Breast epithelium (tissue), 4 donors: ENCODE data around the gene PLSCR2. TPM values are rescaled to one million over a fixed set of nuclear protein-coding genes. Genes with fewer than 3 reads are reported as not detected.
"Not testable (repeated sequence)": the region's sequence is repeated elsewhere in the genome, so short reads cannot be mapped to it uniquely, and the experiment has no call there.

ENCODE experiments used
- DNase-seq, 2 donors: peaks; one replicate each; pipeline ENCODE4 v3.0.0-alpha.2; 2019; ENCODE audit warnings: low spot score in 2 of 2
- H3K27ac ChIP-seq, 2 donors: fragments of 200-600 bp; sonication (generic) in 1 of 2; one replicate each; pipeline ENCODE4 v1.5.1; 2016 to 2019; ENCODE audit warnings: mild to moderate bottlenecking in 1 of 2
- H3K27me3 ChIP-seq, 2 donors: fragments of 200-600 bp; sonication (generic) in 1 of 2; one replicate each; pipeline versions ENCODE4 v1.5.1 to v1.6.0; 2017 to 2019; ENCODE audit warnings: control low read depth in 1 of 2, mild to moderate bottlenecking in 1 of 2
- H3K36me3 ChIP-seq: fragments of 200-600 bp; one replicate; pipeline ENCODE4 v1.5.1; 2019
- H3K4me1 ChIP-seq, 2 donors: fragments of 200-600 bp; sonication (generic); one replicate each; pipeline ENCODE4 v1.5.1; 2016 to 2019; ENCODE audit warnings: control low read depth in 1 of 2
- H3K4me3 ChIP-seq, 3 donors: fragments of 200-600 bp; sonication (generic); 1 replicate in 2 of 3; 2 replicates in 1 of 3; pipeline ENCODE4 v1.5.1; 2016 to 2019; ENCODE audit warnings: mild to moderate bottlenecking in 3 of 3, moderate library complexity in 2 of 3
- H3K9me3 ChIP-seq, 2 donors: fragments of 200-600 bp; sonication (generic) in 1 of 2; one replicate each; pipeline ENCODE4 v1.5.1; 2016 to 2019; ENCODE audit warnings: control low read depth in 1 of 2
- CTCF ChIP-seq, 3 donors: fragments of 450-650 bp; IDR thresholded peaks; one replicate each; pipeline ENCODE4 v1.5.1; 2016 to 2017; ENCODE audit warnings: antibody characterized with exemption in 3 of 3, mild to moderate bottlenecking in 3 of 3, moderate library complexity in 3 of 3
- POLR2A ChIP-seq: fragments of 450-650 bp; IDR thresholded peaks from one replicate; pipeline ENCODE4 v1.6.1; 2016; ENCODE audit warnings: antibody characterized with exemption, mild to moderate bottlenecking, moderate library complexity
- POLR2AphosphoS5 ChIP-seq, 3 donors: sonication (generic); formaldehyde crosslinking; IDR thresholded peaks; one replicate each; pipeline ENCODE4 v1.6.1; 2017; ENCODE audit warnings: antibody characterized with exemption in 3 of 3
- intact Hi-C: fragments of 100-400 bp; cut with DNase I; formaldehyde crosslinking; loops from one replicate; pipeline ENCODE4 v1.15.1; 2023; ENCODE audit warnings: low total_unique reads
- total RNA-seq, 3 donors: library from RNA; depleted of rRNA; stranded (reverse); fragments of >200 nt; gene quantifications; one replicate each; pipeline ENCODE4 v1.1.0, GENCODE V29; 2016

The PLSCR2 gene
- total RNA-seq, 3 donors from 2014 or later = 0.73 to 2.0 TPM; not detected in 1

GRCh38 chr3:146449076-146449475, 20.3 kb downstream of the PLSCR2 start:
- TF ChIP-seq POLR2AphosphoS5 (IDR thresholded peaks at IDR 0.05) = no peak
- no peak for TF ChIP-seq CTCF (IDR thresholded peaks at IDR 0.05)
- TF ChIP-seq POLR2A = no peak
- DNase-seq = no peak
- Histone ChIP-seq H3K27ac (no peak overlapping the region), H3K4me3 (no peak overlapping the region), H3K9me3 (peaks cover 7 to 8% of the 10 kb centered on the region in 2 donors), H3K4me1 (no peaks in the 10 kb centered on the region), H3K36me3 (no peaks in the 10 kb centered on the region), H3K27me3 (no peaks in the 10 kb centered on the region)
- intact Hi-C loops = no loop called here

GRCh38 chr3:146446026-146446425, 23.3 kb downstream of the PLSCR2 start:
- Histone ChIP-seq H3K9me3 (peaks cover 7 to 8% of the 10 kb centered on the region in 2 donors), H3K4me1 (no peaks in the 10 kb centered on the region), H3K27me3 (no peaks in the 10 kb centered on the region), H3K36me3 (no peaks in the 10 kb centered on the region), H3K4me3 (no peak overlapping the region), H3K27ac (no peak overlapping the region)
- TF ChIP-seq POLR2A = no peak
- TF ChIP-seq POLR2AphosphoS5 (IDR thresholded peaks at IDR 0.05) = no peak
- TF ChIP-seq CTCF (IDR thresholded peaks at IDR 0.05) = no peak
- intact Hi-C loops = no loop called here
- DNase-seq = no peak

GRCh38 chr3:146440310-146440709, 29.1 kb downstream of the PLSCR2 start:
- H3K27ac ChIP-seq, intact Hi-C loops, H3K9me3 ChIP-seq, DNase-seq, H3K36me3 ChIP-seq, H3K27me3 ChIP-seq, H3K4me1 ChIP-seq, H3K4me3 ChIP-seq: not testable (repeated sequence)

GRCh38 chr3:146432066-146432465, 37.3 kb downstream of the PLSCR2 start:
- Histone ChIP-seq H3K4me1 (no peaks in the 10 kb centered on the region), H3K27ac (no peak overlapping the region), H3K4me3 (no peak overlapping the region), H3K9me3 (peaks cover 0 to 3% of the 10 kb centered on the region in 2 donors), H3K36me3 (no peaks in the 10 kb centered on the region), H3K27me3 (no peaks in the 10 kb centered on the region)
- DNase-seq = no peak
- TF ChIP-seq POLR2AphosphoS5 (IDR thresholded peaks at IDR 0.05) (no peak), CTCF (IDR thresholded peaks at IDR 0.05) (no peak), POLR2A (no peak)
- intact Hi-C loops = no loop called here

- Histone ChIP-seq H3K9me3 (peaks cover 0 to 3% of the 10 kb centered on the region in 2 donors), H3K4me3 (no peak overlapping the region), H3K4me1 (no peaks in the 10 kb centered on the region), H3K36me3 (no peaks in the 10 kb centered on the region), H3K27me3 (no peaks in the 10 kb centered on the region), H3K27ac (no peak overlapping the region)
- no peak for TF ChIP-seq POLR2AphosphoS5 (IDR thresholded peaks at IDR 0.05)
- no peak for TF ChIP-seq CTCF (IDR thresholded peaks at IDR 0.05)
- TF ChIP-seq POLR2A = no peak
- no peak for DNase-seq
- intact Hi-C loops = no loop called here
Observed at GRCh38 chr3:146431240-146431639, 38.1 kb downstream of the PLSCR2 start.

GRCh38 chr3:146425341-146425740, 44.0 kb downstream of the PLSCR2 start:
- Histone ChIP-seq H3K4me3 (no peak overlapping the region), H3K4me1 (no peaks in the 10 kb centered on the region), H3K27me3 (no peaks in the 10 kb centered on the region), H3K27ac (no peak overlapping the region), H3K9me3 (peaks cover 0 to 2% of the 10 kb centered on the region in 2 donors), H3K36me3 (no peaks in the 10 kb centered on the region)
- TF ChIP-seq CTCF (IDR thresholded peaks at IDR 0.05) = no peak
- no peak for TF ChIP-seq POLR2AphosphoS5 (IDR thresholded peaks at IDR 0.05)
- TF ChIP-seq POLR2A = no peak
- intact Hi-C loops = no loop called here
- no peak for DNase-seq
